IMR-90 (cell line): ENCODE results near the gene USH2A.

Experiments
- CTCF ChIP-seq: conservative IDR thresholded peaks from 2 replicates; pipeline ENCODE4 v1.5.1; 2012; ENCODE audit warnings: mild to moderate bottlenecking, low read depth, low read length, improper control_type of control experiment
- MAFK ChIP-seq: IDR thresholded peaks from 2 replicates; pipeline ENCODE4 v1.6.1; 2012; ENCODE audit warnings: low read depth, low read length, improper control_type of control experiment
- POLR2A ChIP-seq: IDR thresholded peaks from 2 replicates; pipeline ENCODE4 v1.6.1; 2012; ENCODE audit warnings: mild to moderate bottlenecking, low read depth, low read length
- RCOR1 ChIP-seq: IDR thresholded peaks from 2 replicates; pipeline ENCODE4 v1.6.1; 2012; ENCODE audit warnings: mild to moderate bottlenecking, low read length, improper control_type of control experiment; ENCODE audit not compliant: insufficient replicate concordance
- USF2 ChIP-seq: fragments of 150-350 bp; IDR thresholded peaks from 2 replicates; pipeline ENCODE4 v1.6.1; 2017; ENCODE audit warnings: mild to moderate bottlenecking, antibody characterized with exemption, low read length, low read depth

GRCh38 chr1:216434232-216434631 lies 11.0 kb upstream of the USH2A start:
- TF ChIP-seq POLR2A, result no peak
- no peak for TF ChIP-seq CTCF
- TF ChIP-seq RCOR1, result no peak
- no peak for TF ChIP-seq MAFK
- TF ChIP-seq USF2, result no peak
